Measurements from ENCODE around the gene ZNF507.
A peak's percentile ranks its signal among the peaks of the same experiment; 100 is the strongest.

The ZNF507 gene

GRCh38 chr19:32330213-32330857 is 15.1 kb upstream of the ZNF507 start:
- H3K27me3 Mint-ChIP-seq, result peaks cover 8% of the 10 kb centered on the region
- H3K4me3 Mint-ChIP-seq, result no peak overlapping the region
- H3K9me3 Mint-ChIP-seq, result no peaks in the 10 kb centered on the region
- H3K27ac Mint-ChIP-seq, result no peak overlapping the region
- no peaks in the 10 kb centered on the region for H3K4me1 Mint-ChIP-seq
- H3K36me3 Mint-ChIP-seq, result no peaks in the 10 kb centered on the region

DNA sequence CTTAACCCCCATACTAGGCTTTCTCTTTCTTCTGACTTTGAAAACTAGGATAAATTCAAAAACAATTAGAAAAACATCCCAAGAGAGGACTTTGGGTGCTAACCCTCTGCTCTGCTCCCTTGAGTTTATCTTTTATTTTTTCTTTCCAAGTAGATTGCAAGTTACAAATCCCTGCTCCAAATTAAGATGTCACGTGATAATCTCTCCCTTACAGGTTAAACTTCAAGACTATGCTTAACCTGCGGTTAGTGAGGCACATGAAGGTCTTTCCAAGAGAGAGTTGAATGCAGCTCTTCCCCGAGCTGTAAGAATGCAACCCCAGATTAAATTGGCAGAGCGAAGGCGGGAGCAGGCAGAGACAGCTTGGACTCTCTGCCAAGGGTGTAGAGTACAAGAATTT is 12.2 kb upstream of the ZNF507 start:
- H3K27ac Mint-ChIP-seq, result no peak overlapping the region
- no peaks in the 10 kb centered on the region for H3K36me3 Mint-ChIP-seq
- no peaks in the 10 kb centered on the region for H3K9me3 Mint-ChIP-seq
- no peaks in the 10 kb centered on the region for H3K4me1 Mint-ChIP-seq
- H3K4me3 Mint-ChIP-seq, result no peak overlapping the region
- H3K27me3 Mint-ChIP-seq, result no peaks in the 10 kb centered on the region

DNA sequence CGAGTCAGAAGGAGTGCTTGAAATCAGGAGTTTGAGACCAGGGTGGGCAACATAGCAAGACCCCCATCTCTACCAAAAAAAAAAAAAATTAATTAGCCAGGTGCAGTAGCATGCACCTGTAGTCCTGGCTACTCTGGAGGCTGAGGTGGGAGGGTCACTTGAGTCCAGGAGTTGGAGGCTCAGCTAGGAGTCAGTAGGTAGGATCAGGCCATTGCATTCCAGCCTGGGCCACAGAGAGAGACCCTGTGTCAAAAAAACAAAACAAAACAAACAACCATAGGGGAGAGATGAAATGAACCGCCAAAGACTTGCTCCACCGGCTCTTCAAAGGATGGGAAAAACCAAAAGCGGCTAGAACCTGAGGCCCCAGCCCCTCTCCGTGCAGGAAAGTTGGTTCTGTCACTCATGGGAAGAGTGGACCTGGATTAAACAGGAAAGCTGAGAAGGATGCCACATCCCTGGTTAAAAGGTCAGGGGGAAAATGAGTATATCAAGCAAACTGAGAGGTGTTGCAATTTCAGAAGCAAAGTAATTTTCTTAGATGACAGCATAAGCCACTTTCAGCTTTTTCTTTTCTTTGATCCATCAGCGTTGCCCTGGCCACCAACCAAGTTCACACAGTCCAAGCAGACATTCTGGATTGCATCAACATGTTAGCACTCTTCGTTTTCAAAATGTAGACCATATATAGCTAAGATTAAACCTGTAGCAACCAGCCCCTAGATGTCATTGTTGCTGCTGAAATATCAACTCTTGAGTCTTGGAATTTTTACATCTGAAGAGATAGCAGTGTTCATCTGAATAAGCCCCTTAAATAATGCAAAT is 8.9 kb upstream of the ZNF507 start:
- Mint-ChIP-seq H3K4me1 (no peaks in the 10 kb centered on the region), H3K27ac (no peak overlapping the region), H3K9me3 (no peaks in the 10 kb centered on the region), H3K4me3 (no peak overlapping the region), H3K36me3 (no peaks in the 10 kb centered on the region), H3K27me3 (no peaks in the 10 kb centered on the region)

DNA sequence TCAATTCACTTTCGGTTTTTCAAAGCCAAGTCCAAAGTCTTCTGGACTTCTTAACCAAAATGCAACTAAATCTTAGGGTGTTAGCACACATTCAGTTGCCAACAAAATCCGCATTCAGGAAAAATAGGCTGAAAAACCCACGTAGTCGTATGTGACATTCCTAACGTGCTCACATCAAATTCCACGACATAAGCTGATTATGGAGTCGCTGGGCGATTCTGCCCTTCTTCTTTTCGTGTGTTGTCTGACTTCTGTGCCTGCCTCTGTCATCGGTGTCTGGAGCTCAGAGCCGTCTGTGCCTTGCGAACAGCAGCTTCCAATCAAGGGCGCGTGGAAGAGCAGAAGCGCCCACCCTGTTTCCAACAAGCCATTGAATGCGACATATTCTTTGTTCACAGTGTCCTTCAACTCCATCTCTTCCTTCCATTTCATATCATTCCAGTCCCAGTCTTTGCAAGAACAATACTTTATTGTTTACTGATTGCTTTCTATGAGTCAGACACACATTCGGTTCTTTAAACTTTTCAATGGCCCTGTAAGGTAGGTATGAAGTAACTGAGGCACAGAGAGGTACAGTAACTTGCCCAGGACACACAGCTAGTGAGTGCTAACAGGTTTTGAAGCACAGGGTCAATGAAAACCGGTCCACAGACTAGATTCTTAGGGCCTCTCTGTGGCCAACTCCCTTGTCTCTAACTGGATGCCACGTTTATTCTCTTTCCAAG is 8.2 kb upstream of the ZNF507 start:
- no peak overlapping the region for H3K4me3 Mint-ChIP-seq
- no peak overlapping the region for H3K27ac Mint-ChIP-seq
- no peaks in the 10 kb centered on the region for H3K36me3 Mint-ChIP-seq
- H3K4me1 Mint-ChIP-seq, result no peaks in the 10 kb centered on the region
- no peaks in the 10 kb centered on the region for H3K27me3 Mint-ChIP-seq
- H3K9me3 Mint-ChIP-seq, result no peaks in the 10 kb centered on the region

- Mint-ChIP-seq H3K27ac (no peak overlapping the region), H3K27me3 (no peaks in the 10 kb centered on the region), H3K9me3 (no peaks in the 10 kb centered on the region), H3K36me3 (no peaks in the 10 kb centered on the region), H3K4me3 (no peak overlapping the region), H3K4me1 (no peaks in the 10 kb centered on the region)
Measured at GRCh38 chr19:32339423-32339822, 6.0 kb upstream of the ZNF507 start.

- H3K36me3 Mint-ChIP-seq, result no peaks in the 10 kb centered on the region
- H3K27me3 Mint-ChIP-seq, result no peaks in the 10 kb centered on the region
- no peaks in the 10 kb centered on the region for H3K4me1 Mint-ChIP-seq
- H3K4me3 Mint-ChIP-seq, result no peak overlapping the region
- no peak overlapping the region for H3K27ac Mint-ChIP-seq
- no peaks in the 10 kb centered on the region for H3K9me3 Mint-ChIP-seq
Measured at GRCh38 chr19:32339988-32340874, 5.2 kb upstream of the ZNF507 start.

- Mint-ChIP-seq H3K27ac (no peak overlapping the region), H3K27me3 (no peaks in the 10 kb centered on the region), H3K36me3 (no peaks in the 10 kb centered on the region), H3K4me3 (no peak overlapping the region), H3K9me3 (no peaks in the 10 kb centered on the region), H3K4me1 (peaks cover 15% of the 10 kb centered on the region)
Measured at GRCh38 chr19:32342695-32343094, 2.7 kb upstream of the ZNF507 start.

- Mint-ChIP-seq H3K4me1 (peaks cover 24% of the 10 kb centered on the region), H3K36me3 (peaks cover 1% of the 10 kb centered on the region), H3K27ac (no peak overlapping the region), H3K27me3 (no peaks in the 10 kb centered on the region), H3K9me3 (no peaks in the 10 kb centered on the region), H3K4me3 (no peak overlapping the region)
Measured at GRCh38 chr19:32343550-32344262, 1.7 kb upstream of the ZNF507 start.

DNA sequence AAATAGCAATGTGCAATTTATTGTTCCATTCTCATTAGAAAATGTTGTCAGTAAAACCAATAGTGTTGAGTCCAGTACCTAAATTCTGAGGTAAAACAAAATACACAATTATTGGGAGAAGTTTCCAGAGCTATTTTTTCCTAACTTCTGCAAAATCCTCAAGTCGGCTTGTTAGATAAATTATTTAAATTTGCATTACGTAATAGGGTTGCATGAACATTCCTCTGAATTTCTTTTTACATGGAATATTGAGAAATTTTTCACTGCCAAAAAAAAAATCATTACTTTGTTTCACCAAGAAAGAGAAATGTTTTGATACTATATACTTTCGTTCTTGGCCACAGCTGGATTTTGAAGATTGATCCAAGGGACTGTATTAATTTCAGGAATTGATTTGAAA is 1.5 kb downstream of the ZNF507 start:
- Mint-ChIP-seq H3K4me3 (peak overlapping the region; percentile 98), H3K27ac (no peak overlapping the region), H3K4me1 (peaks cover 55% of the 10 kb centered on the region), H3K9me3 (no peaks in the 10 kb centered on the region), H3K27me3 (no peaks in the 10 kb centered on the region), H3K36me3 (peaks cover 22% of the 10 kb centered on the region)

- Mint-ChIP-seq H3K36me3 (peaks cover 27% of the 10 kb centered on the region), H3K9me3 (no peaks in the 10 kb centered on the region), H3K27me3 (no peaks in the 10 kb centered on the region), H3K4me1 (peaks cover 62% of the 10 kb centered on the region), H3K27ac (no peak overlapping the region), H3K4me3 (peak overlapping the region; percentile 98)
Measured at GRCh38 chr19:32347573-32347972, 2.2 kb downstream of the ZNF507 start.

DNA sequence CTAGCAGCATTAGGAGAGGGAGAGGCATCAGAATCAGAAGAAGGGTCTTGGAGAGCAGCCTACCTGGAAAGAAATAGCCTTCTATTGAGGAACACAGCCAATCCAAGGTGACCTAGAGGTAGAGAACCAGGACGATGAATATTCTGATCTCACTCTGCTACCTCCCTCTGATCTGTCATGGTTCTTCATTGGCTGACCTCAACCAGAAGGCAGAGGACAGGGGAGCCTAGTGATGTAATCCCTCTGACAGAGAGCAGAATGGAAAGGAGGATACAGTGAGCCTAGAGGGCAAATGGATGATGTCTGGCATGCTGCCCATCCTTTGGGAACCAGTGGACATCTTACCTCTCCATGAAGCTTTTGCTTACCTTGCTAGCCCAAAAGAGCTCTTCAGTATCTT is 3.6 kb downstream of the ZNF507 start:
- Mint-ChIP-seq H3K27me3 (no peaks in the 10 kb centered on the region), H3K4me1 (peaks cover 75% of the 10 kb centered on the region), H3K9me3 (no peaks in the 10 kb centered on the region), H3K36me3 (peaks cover 40% of the 10 kb centered on the region), H3K27ac (peak overlapping the region; percentile 70), H3K4me3 (peak overlapping the region; percentile 45)

- Mint-ChIP-seq H3K27me3 (no peaks in the 10 kb centered on the region), H3K27ac (peak overlapping the region; percentile 2), H3K4me1 (peaks cover 82% of the 10 kb centered on the region), H3K9me3 (no peaks in the 10 kb centered on the region), H3K4me3 (peak overlapping the region; percentile 45), H3K36me3 (peaks cover 43% of the 10 kb centered on the region)
Measured at GRCh38 chr19:32349724-32350470, 4.5 kb downstream of the ZNF507 start.

DNA sequence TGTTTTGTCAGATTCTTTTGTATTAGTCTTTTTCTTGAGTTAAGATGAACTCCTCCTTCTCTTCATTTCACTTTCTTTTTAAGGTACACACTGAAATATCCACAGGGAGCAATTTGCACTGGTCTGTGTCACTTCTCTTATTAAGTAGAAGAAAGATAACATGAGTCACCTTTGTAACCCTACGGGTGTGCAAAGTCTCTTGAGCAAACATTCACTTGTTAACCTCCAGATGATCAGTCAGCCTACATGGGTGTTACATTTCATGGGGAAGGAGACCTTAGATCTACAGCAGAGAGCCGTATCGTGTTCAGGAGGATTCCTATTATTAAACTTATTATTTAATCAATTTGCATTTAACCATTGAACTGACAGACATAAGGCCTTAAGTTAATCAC is 5.1 kb downstream of the ZNF507 start:
- no peaks in the 10 kb centered on the region for H3K9me3 Mint-ChIP-seq
- no peak overlapping the region for H3K27ac Mint-ChIP-seq
- H3K4me3 Mint-ChIP-seq, result peak overlapping the region; percentile 45
- peaks cover 45% of the 10 kb centered on the region for H3K36me3 Mint-ChIP-seq
- H3K4me1 Mint-ChIP-seq, result peaks cover 88% of the 10 kb centered on the region
- H3K27me3 Mint-ChIP-seq, result no peaks in the 10 kb centered on the region

- Mint-ChIP-seq H3K4me3 (no peak overlapping the region), H3K27me3 (no peaks in the 10 kb centered on the region), H3K4me1 (peaks cover 92% of the 10 kb centered on the region), H3K9me3 (no peaks in the 10 kb centered on the region), H3K36me3 (peaks cover 45% of the 10 kb centered on the region), H3K27ac (peak overlapping the region; percentile 73)
Measured at GRCh38 chr19:32350987-32351348, 5.6 kb downstream of the ZNF507 start.

Measured in activated naive CD4-positive, alpha-beta T cell treated with anti-CD3 and anti-CD28 coated beads, Interleukin-2, amount 50 U/mL, for 24 hours (primary cell).